Measurements from ENCODE around the gene METRNL. TPM values are rescaled to one million over a fixed set of nuclear protein-coding genes. Genes with fewer than 3 reads are reported as not detected.

The METRNL gene
- total and polyA plus RNA-seq, 12 donors, result 39.0 to 134 (median 70.9) TPM

DNA sequence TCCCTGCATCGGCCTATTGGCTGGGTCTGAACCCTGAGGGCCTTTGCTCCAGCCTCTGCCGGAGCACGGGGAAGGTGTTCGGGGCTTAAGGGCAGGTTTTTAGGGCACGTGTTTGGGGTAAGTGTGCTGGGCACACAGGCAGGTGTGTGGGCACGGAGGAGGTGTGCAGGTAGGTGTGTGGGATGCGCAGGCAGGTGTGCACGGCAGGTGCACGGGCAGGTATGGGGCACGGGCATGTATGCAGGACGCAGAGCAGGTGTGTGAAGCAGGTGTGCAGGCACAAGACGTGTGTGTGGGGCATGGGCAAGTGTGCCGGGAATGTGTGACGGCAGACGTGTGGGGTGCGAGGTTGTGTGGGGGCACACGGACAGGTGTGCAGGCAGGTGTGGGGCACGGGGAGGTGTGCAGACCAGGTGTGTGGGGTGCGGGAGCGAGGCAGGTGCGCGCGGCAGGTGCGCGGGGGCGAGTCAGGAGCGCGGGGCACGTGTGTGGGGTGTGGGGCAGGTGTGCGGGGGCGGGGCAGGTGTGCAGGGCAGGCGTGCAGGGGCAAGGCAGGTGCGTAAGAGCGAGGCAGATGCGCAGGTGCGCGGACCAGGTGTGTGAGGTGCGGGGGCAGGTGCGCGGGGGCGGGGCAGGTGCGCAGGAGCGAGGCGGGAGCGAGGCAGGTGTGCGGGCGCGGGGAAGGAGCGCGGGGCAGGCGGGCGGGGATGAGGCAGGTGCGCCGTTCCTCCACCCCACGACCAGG lies 28.6 kb upstream of the METRNL start:
- peak overlapping the region in 9 of 10 donors; percentile 82 to 96 (median 85) for H3K27ac ChIP-seq
- H3K9me3 ChIP-seq, result peaks cover 0 to 6% (median 0%) of the 10 kb centered on the region in 11 donors
- H3K4me1 ChIP-seq, result peaks cover 4 to 59% (median 20%) of the 10 kb centered on the region in 9 donors
- H3K4me3 ChIP-seq, result peak overlapping the region; percentile 52 to 98 (median 82)
- DNase-seq (peak in 1 of 2 donors; percentile 41), ATAC-seq (no peak)
- peaks cover 0 to 17% (median 5%) of the 10 kb centered on the region in 9 donors for H3K36me3 ChIP-seq
- H3K27me3 ChIP-seq, result no peaks in the 10 kb centered on the region
- intact Hi-C loops (cut with DNase I), result loop anchor here in 2 of 10 donors (2.0 to 10.0 kb wide), 2 partner anchors 30 to 266 kb away; no protein-coding TSS in a partner anchor
- 33 to 34% methylated on average over 52 to 55 of the region's 55 CpGs for WGBS, 2 donors
- TF ChIP-seq, protein P1, sequence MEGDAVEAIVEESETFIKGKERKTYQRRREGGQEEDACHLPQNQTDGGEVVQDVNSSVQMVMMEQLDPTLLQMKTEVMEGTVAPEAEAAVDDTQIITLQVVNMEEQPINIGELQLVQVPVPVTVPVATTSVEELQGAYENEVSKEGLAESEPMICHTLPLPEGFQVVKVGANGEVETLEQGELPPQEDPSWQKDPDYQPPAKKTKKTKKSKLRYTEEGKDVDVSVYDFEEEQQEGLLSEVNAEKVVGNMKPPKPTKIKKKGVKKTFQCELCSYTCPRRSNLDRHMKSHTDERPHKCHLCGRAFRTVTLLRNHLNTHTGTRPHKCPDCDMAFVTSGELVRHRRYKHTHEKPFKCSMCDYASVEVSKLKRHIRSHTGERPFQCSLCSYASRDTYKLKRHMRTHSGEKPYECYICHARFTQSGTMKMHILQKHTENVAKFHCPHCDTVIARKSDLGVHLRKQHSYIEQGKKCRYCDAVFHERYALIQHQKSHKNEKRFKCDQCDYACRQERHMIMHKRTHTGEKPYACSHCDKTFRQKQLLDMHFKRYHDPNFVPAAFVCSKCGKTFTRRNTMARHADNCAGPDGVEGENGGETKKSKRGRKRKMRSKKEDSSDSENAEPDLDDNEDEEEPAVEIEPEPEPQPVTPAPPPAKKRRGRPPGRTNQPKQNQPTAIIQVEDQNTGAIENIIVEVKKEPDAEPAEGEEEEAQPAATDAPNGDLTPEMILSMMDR (IDR thresholded peaks at IDR 0.05), result no peak

DNA sequence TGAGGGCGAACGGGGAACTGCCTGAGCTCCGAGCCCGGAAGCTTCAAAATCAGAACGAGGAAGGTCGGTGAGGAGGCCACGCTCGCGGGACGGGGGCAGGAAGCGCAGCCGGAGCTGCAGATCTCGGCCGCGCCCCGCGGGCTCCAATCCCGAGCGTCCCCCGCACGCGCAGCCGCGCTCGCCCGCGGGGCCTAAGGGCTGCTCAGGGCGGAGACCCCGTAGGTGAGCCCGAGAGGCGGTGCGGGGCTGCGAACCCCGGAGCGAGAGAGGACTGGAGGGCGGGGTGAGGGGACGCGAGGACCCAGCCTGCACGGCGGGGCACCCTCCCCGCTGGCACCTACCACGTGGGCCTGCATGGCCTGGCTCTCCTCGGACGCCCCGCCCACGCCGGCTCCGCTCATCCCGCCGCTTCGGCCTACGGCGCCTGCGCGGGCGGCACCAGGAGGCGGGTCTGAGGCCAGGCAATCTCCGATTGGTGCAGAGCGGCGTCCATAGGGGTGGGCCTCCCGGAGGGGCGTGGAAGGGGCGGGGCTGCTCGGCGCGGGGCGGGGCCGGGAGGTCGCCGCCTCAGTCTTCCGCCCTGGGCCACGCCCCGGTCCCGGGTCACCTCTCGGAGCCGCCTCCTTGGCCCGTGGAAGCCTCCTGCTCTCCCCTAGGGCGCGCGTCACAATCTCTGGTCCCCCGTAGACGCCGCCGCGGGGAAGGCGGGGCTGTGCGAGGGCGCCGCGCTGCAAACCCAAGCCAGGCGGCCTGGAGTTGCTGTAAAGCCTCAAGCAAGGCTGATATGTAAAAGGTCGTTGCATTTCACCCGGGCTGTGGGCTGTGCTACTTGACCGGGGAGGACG lies 27.8 kb upstream of the METRNL start:
- Histone ChIP-seq H3K27ac (peak overlapping the region; percentile 70 to 96 (median 86)), H3K9me3 (peaks cover 0 to 6% (median 0%) of the 10 kb centered on the region in 11 donors), H3K4me1 (peaks cover 4 to 67% (median 27%) of the 10 kb centered on the region in 9 donors), H3K4me3 (peak overlapping the region; percentile 52 to 98 (median 82)), H3K36me3 (peaks cover 0 to 14% (median 4%) of the 10 kb centered on the region in 9 donors), H3K27me3 (no peaks in the 10 kb centered on the region)
- DNase-seq (peak; percentile 96 to 98), ATAC-seq (peak; percentile 97 to 99 (median 98))
- intact Hi-C loops (cut with DNase I), result loop anchor here in 2 of 10 donors (2.0 to 10.0 kb wide), 2 partner anchors 29 to 267 kb away; no protein-coding TSS in a partner anchor
- TF ChIP-seq, protein P1 (IDR thresholded peaks at IDR 0.05), result peak in 3 of 9 donors; percentile 15 to 22 (median 20)
- 0% methylated on average over 83 to 95 of the region's 95 CpGs for WGBS, 2 donors

DNA sequence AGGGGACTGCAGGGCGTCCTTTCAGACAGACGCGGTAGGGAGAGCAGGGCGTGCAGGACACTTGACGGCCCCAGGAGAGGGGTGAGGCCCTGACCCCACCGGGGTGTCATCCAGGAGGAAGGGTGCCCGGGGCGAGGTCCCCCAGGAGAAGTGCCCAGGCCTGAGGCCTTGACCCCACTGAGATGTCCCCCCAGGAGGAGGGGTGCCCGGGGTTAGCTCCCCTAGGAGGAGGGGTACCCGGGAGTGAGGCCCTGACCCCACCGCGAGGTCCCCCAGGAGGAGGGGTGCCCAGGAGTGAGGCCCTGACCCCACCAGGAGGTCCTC lies 27.2 kb upstream of the METRNL start:
- Histone ChIP-seq H3K27ac (peak overlapping the region; percentile 70 to 96 (median 84)), H3K4me3 (peak overlapping the region; percentile 23 to 98 (median 82)), H3K4me1 (peaks cover 4 to 69% (median 27%) of the 10 kb centered on the region in 9 donors), H3K9me3 (peaks cover 0 to under 1% (median 0%) of the 10 kb centered on the region in 11 donors), H3K27me3 (no peaks in the 10 kb centered on the region), H3K36me3 (peaks cover 0 to 8% (median 0%) of the 10 kb centered on the region in 9 donors)
- 44 to 47% methylated on average over 12 of the region's 12 CpGs for WGBS, 2 donors
- ATAC-seq, result no peak
- TF ChIP-seq, protein P1 (IDR thresholded peaks at IDR 0.05), result no peak
- DNase-seq, result no peak
- intact Hi-C loops (cut with DNase I), result loop anchor here in 1 of 10 donors (10.0 kb wide), 1 partner anchor 267 kb away; no protein-coding TSS in a partner anchor

Measured in heart right ventricle (tissue), 16 donors.